Heart left ventricle (tissue), 16 donors: ENCODE measurements around the gene PIAS4. TPM values are rescaled to one million over a fixed set of nuclear protein-coding genes. Genes with fewer than 3 reads are reported as not detected.
A peak's percentile ranks its signal among the peaks of the same experiment; 100 is the strongest.

Experiments used
- ATAC-seq, 4 donors: fragments of 200-7000 bp; cut with Tn5 transposase; one replicate each; pipeline ENCODE4 v1.9.1; 2020 to 2022; ENCODE audit warnings: moderate library complexity in 4 of 4, mild to moderate bottlenecking in 3 of 4, moderate number of reproducible peaks in 1 of 4
- DNase-seq, 5 donors: peaks; one replicate each; pipeline ENCODE4 v3.0.0-alpha.2; 2020
- H3K27ac ChIP-seq, 12 donors: fragments of 200-600 bp; sonication (generic) in 4 of 12; one replicate each; pipeline versions ENCODE4 v1.5.0 to v1.8.0; 2016 to 2022; ENCODE audit warnings: mild to moderate bottlenecking in 2 of 12
- H3K27me3 ChIP-seq, 9 donors: fragments of 200-600 bp; sonication (generic) in 2 of 9; one replicate each; pipeline versions ENCODE4 v1.5.1 to v1.8.0; 2016 to 2022; ENCODE audit warnings: mild to moderate bottlenecking in 3 of 9
- H3K36me3 ChIP-seq, 9 donors: fragments of 200-600 bp; sonication (generic) in 2 of 9; one replicate each; pipeline versions ENCODE4 v1.5.0 to v1.8.0; 2018 to 2022; ENCODE audit warnings: mild to moderate bottlenecking in 2 of 9
- H3K4me1 ChIP-seq, 12 donors: fragments of 200-600 bp; sonication (generic) in 4 of 12; one replicate each; pipeline versions ENCODE4 v1.5.0 to v1.8.0; 2016 to 2022; ENCODE audit warnings: mild to moderate bottlenecking in 3 of 12
- H3K4me3 ChIP-seq, 12 donors: fragments of 200-600 bp; sonication (generic) in 4 of 12; one replicate each; pipeline versions ENCODE4 v1.5.0 to v1.8.0; 2017 to 2022; ENCODE audit warnings: mild to moderate bottlenecking in 9 of 12, moderate library complexity in 4 of 12
- H3K9me3 ChIP-seq, 12 donors: fragments of 200-600 bp; sonication (generic) in 4 of 12; one replicate each; pipeline versions ENCODE4 v1.5.0 to v1.8.0; 2016 to 2022; ENCODE audit warnings: mild to moderate bottlenecking in 1 of 12
- CTCF ChIP-seq, 12 donors: fragments of 200-600 bp; sonication (generic) in 4 of 12; IDR thresholded peaks; one replicate each; pipeline versions ENCODE4 v1.5.0 to v1.8.0; 2018 to 2022; ENCODE audit warnings: antibody characterized with exemption in 12 of 12, mild to moderate bottlenecking in 5 of 12
- POLR2A ChIP-seq, 2 donors: fragments of 450-650 bp; IDR thresholded peaks; one replicate each; pipeline ENCODE4 v1.6.1; 2017; ENCODE audit warnings: antibody characterized with exemption in 2 of 2, mild to moderate bottlenecking in 2 of 2, moderate library complexity in 2 of 2
- WGBS, 4 donors: extraction: QIAGEN DNeasy Blood & Tissue Kit in 2 of 4; methylation state at CpG; one replicate each; pipeline versions ENCODE4 v1.1.5 to v1.1.7; 2013 to 2018; 5-methylcytosine and 5-hydroxymethylcytosine counted together
- intact Hi-C, 10 donors: fragments of 100-400 bp; cut with DNase I; formaldehyde crosslinking; loops; one replicate each; pipeline versions ENCODE4 v1.11.1 to v1.14.2; 2022
- long read RNA-seq, 3 donors: library from polyadenylated mRNA; unstranded; transcript quantifications; one replicate each; pipeline ENCODE4 v2.0.0, GENCODE V29; 2020 to 2021
- polyA plus RNA-seq, 2 donors: library from polyadenylated mRNA; stranded (reverse); fragments of 200-250 nt; gene quantifications; one replicate each; pipeline ENCODE4 v1.2.3, GENCODE V29; 2013
- total RNA-seq, 9 donors: library from RNA; depleted of rRNA in 2 of 9; stranded (reverse); fragments of >200 nt in 2 of 9; fragmentation: NEBNext Ultra II Directional in 3 of 9; extraction: Animal tissue kit (Norgen Biotek cat#: 25700) in 3 of 9; gene quantifications; one replicate each; pipeline versions ENCODE4 v1.1.0 to v1.2.4, GENCODE V29; 2016 to 2023
- donor health status: ischemic (EF 13 %, LVEDD 7.1; RV severe dilation, severe dysfunction).
- donor health status: healthy with polysubstance abuse.
- donor health status: DM: no; HTN: yes; CAD: no.
- donor health status: DM: no; HTN: no; CAD: no.
- donor health status: ischemic (EF 25% LVEDD 6.9; RV normal size, moderate dysfunction).
- donor health status: ischemic (EF 25% LVEDD 5.7; RV mildly dilated, moderate dysfunction).
- donor health status: healthy.
- donor health status: DM: yes; HTN: yes; CAD: no.
- donor health status: ischemic (EF 35%, LVEDD 5.7; RV mildly dilated, moderate dysfunction).
- donor health status: nonischemic (EF 11% LVEDD 7.7; RV severe dilation, severe dysfunction).
- donor health status: DM: yes; HTN: yes; CAD: no.
- donor health status: PGD.
- donor health status: ischemic (EF 29% LVEDD 5.4; RV normal size, mild dysfunction).
- donor health status: nonischemic (EF 23%, LVEDD 6.1; RV moderate dilation, normal function).

The PIAS4 gene
- total RNA-seq (10 to 100 TPM; 12.5 to 19.1 (median 15.3) TPM), polyA plus RNA-seq (10 to 100 TPM; 12.3 to 15.4 TPM)
- long read RNA-seq, donor 1, transcript PIAS4-201 (11 exons, 3,159 nt): major isoform, 16 of 25 reads
- long read RNA-seq, donor 1, partial matches to known transcripts: 5 of 25 reads
- long read RNA-seq, donor 1, other reads (novel, unspliced or antisense): 4 of 25 reads
- long read RNA-seq, donor 2, transcript PIAS4-201 (11 exons, 3,159 nt): major isoform, 107 of 142 reads
- long read RNA-seq, donor 2, partial matches to known transcripts: 21 of 142 reads
- long read RNA-seq, donor 2, other reads (novel, unspliced or antisense): 14 of 142 reads
- long read RNA-seq, donor 3, transcript PIAS4-201 (11 exons, 3,159 nt): major isoform, 16 of 24 reads
- long read RNA-seq, donor 3, partial matches to known transcripts: 5 of 24 reads
- long read RNA-seq, donor 3, other reads (novel, unspliced or antisense): 3 of 24 reads

- H3K4me1 ChIP-seq: peaks cover 3 to 47% (median 36%) of the 10 kb centered on the region in 12 donors
- 0 to 1% (median 0%) methylated on average over 6 to 91 of the region's 91 CpGs for WGBS, 4 donors
Measured at GRCh38 chr19:4007021-4007835, at the start of gene PIAS4. Gene PIAS4, plus strand, starts transcription at chr19:4007736. Its CDS starts 25 bp downstream, at chr19:4007761.

GRCh38 chr19:3958836-3959765, 48.4 kb upstream of the PIAS4 start:
- peak in 1 of 4 donors; percentile 4 for ATAC-seq

More at GRCh38 chr19:4007021-4007835, at the start of gene PIAS4:
- Histone ChIP-seq H3K4me3 (peak within 1 kb of the TSS; percentile 64 to 99 (median 86)), H3K27me3 (no peaks in the 10 kb centered on the region), H3K36me3 (peaks cover 0 to 11% (median 0%) of the 10 kb centered on the region in 9 donors), H3K27ac (peak within 1 kb of the TSS; percentile 78 to 98 (median 88)), H3K9me3 (no peaks in the 10 kb centered on the region)
- no peak for TF ChIP-seq CTCF (IDR thresholded peaks at IDR 0.05)
- peak in 1 of 2 donors; percentile 61 for TF ChIP-seq POLR2A (IDR thresholded peaks at IDR 0.05)
- DNase-seq: peak; percentile 95 to 98 (median 96)
- ATAC-seq: peak; percentile 91 to 96 (median 95)
- intact Hi-C loops: loop anchor here in 5 of 10 donors (5.0 to 10.0 kb wide), 3 partner anchors 55 to 175 kb away; partner anchors contain the start of genes MAP2K2 (in 2 of the 5), ANKRD24 (in 1 of the 5) and SIRT6 (in 1 of the 5)

GRCh38 chr19:3959766-3960131, 47.8 kb upstream of the PIAS4 start:
- WGBS, 4 donors: 88 to 96% (median 93%) methylated on average over 10 to 15 of the region's 15 CpGs
- no peak overlapping the region for H3K4me3 ChIP-seq
- H3K4me1 ChIP-seq: peaks cover 0 to 15% (median 1%) of the 10 kb centered on the region in 12 donors
- TF ChIP-seq POLR2A (IDR thresholded peaks at IDR 0.05) (no peak), CTCF (IDR thresholded peaks at IDR 0.05) (no peak)
- H3K27me3 ChIP-seq: no peaks in the 10 kb centered on the region
- peaks cover 6 to 94% (median 89%) of the 10 kb centered on the region in 9 donors for H3K36me3 ChIP-seq
- intact Hi-C loops: no loop called here
- peak in 1 of 5 donors; percentile 15 for DNase-seq
- H3K9me3 ChIP-seq: no peaks in the 10 kb centered on the region
- no peak for ATAC-seq
- H3K27ac ChIP-seq: no peak overlapping the region

More at GRCh38 chr19:3958836-3959765, 48.4 kb upstream of the PIAS4 start:
- Histone ChIP-seq H3K27ac (peak overlapping the region in 2 of 12 donors; percentile 5 to 37), H3K27me3 (no peaks in the 10 kb centered on the region), H3K4me1 (peaks cover 0 to 18% (median 4%) of the 10 kb centered on the region in 12 donors), H3K4me3 (no peak overlapping the region), H3K9me3 (no peaks in the 10 kb centered on the region), H3K36me3 (peaks cover 6 to 89% (median 85%) of the 10 kb centered on the region in 9 donors)
- DNase-seq: peak in 1 of 5 donors; percentile 10
- TF ChIP-seq CTCF (IDR thresholded peaks at IDR 0.05) (no peak), POLR2A (IDR thresholded peaks at IDR 0.05) (no peak)
- 95 to 97% (median 96%) methylated on average over 71 to 86 of the region's 86 CpGs for WGBS, 4 donors
- intact Hi-C loops: no loop called here
